ENCODE results near the gene IRAK2.

IRAK2 gene

GRCh38 chr3:10194328-10195071 is 29.8 kb downstream of the IRAK2 start:
- no peaks in the 10 kb centered on the region for H3K9me3 ChIP-seq
- no peak for TF ChIP-seq CTCF (IDR thresholded peaks at IDR 0.05)
- H3K36me3 ChIP-seq, result no peaks in the 10 kb centered on the region
- H3K27ac ChIP-seq, result peak overlapping the region; percentile 92
- no peak overlapping the region for H3K4me3 ChIP-seq (ENCODE audit: low read depth in 1 of 2, low read length in 1 of 2)
- peaks cover 88 to 94% of the 10 kb centered on the region in 2 experiments for H3K4me1 ChIP-seq (ENCODE audit: control insufficient read depth in 1 of 2, insufficient read depth in 1 of 2, low read depth in 1 of 2, low read length in 1 of 2)
- no peaks in the 10 kb centered on the region for H3K27me3 ChIP-seq

- Histone ChIP-seq H3K27me3 (no peaks in the 10 kb centered on the region), H3K4me1 (ENCODE audit: control insufficient read depth in 1 of 2, insufficient read depth in 1 of 2, low read depth in 1 of 2, low read length in 1 of 2) (peaks cover 84 to 94% of the 10 kb centered on the region in 2 experiments), H3K36me3 (peaks cover 3% of the 10 kb centered on the region), H3K4me3 (ENCODE audit: low read depth in 1 of 2, low read length in 1 of 2) (no peak overlapping the region), H3K9me3 (no peaks in the 10 kb centered on the region), H3K27ac (peak overlapping the region; percentile 92)
- no peak for TF ChIP-seq CTCF (IDR thresholded peaks at IDR 0.05)
Observed at GRCh38 chr3:10195366-10196089, 30.8 kb downstream of the IRAK2 start.

GRCh38 chr3:10196389-10197052 is 31.8 kb downstream of the IRAK2 start:
- Histone ChIP-seq H3K4me1 (ENCODE audit: control insufficient read depth in 1 of 2, insufficient read depth in 1 of 2, low read depth in 1 of 2, low read length in 1 of 2) (peaks cover 77 to 84% of the 10 kb centered on the region in 2 experiments), H3K9me3 (no peaks in the 10 kb centered on the region), H3K4me3 (ENCODE audit: low read depth in 1 of 2, low read length in 1 of 2) (no peak overlapping the region), H3K27ac (peak overlapping the region; percentile 92), H3K27me3 (no peaks in the 10 kb centered on the region), H3K36me3 (peaks cover 13% of the 10 kb centered on the region)
- TF ChIP-seq CTCF (IDR thresholded peaks at IDR 0.05), result no peak

- H3K4me1 ChIP-seq (ENCODE audit: control insufficient read depth in 1 of 2, insufficient read depth in 1 of 2, low read depth in 1 of 2, low read length in 1 of 2), result peaks cover 60 to 67% of the 10 kb centered on the region in 2 experiments
- peak overlapping the region; percentile 91 for H3K27ac ChIP-seq
- no peaks in the 10 kb centered on the region for H3K27me3 ChIP-seq
- no peak for TF ChIP-seq CTCF (IDR thresholded peaks at IDR 0.05)
- H3K9me3 ChIP-seq, result no peaks in the 10 kb centered on the region
- H3K4me3 ChIP-seq (ENCODE audit: low read depth in 1 of 2, low read length in 1 of 2), result no peak overlapping the region
- H3K36me3 ChIP-seq, result peaks cover 25% of the 10 kb centered on the region
Observed at GRCh38 chr3:10198226-10198625, 33.5 kb downstream of the IRAK2 start.

- Histone ChIP-seq H3K4me1 (ENCODE audit: control insufficient read depth in 1 of 2, insufficient read depth in 1 of 2, low read depth in 1 of 2, low read length in 1 of 2) (peaks cover 55 to 59% of the 10 kb centered on the region in 2 experiments), H3K27ac (peak overlapping the region; percentile 91), H3K36me3 (peaks cover 32% of the 10 kb centered on the region), H3K4me3 (ENCODE audit: low read depth in 1 of 2, low read length in 1 of 2) (peak overlapping the region in 1 of 2 experiments; percentile 8), H3K9me3 (no peaks in the 10 kb centered on the region), H3K27me3 (no peaks in the 10 kb centered on the region)
- TF ChIP-seq CTCF (IDR thresholded peaks at IDR 0.05), result no peak
Observed at GRCh38 chr3:10198761-10199649, 34.3 kb downstream of the IRAK2 start.
